Liver (tissue), 9 donors: Measurements from ENCODE around the gene AJM1. TPM values are rescaled to one million over a fixed set of nuclear protein-coding genes. Genes with fewer than 3 reads are reported as not detected.

Experiments
- DNase-seq: peaks from one replicate; pipeline ENCODE4 v3.0.0-alpha.2; 2017; ENCODE audit warnings: low spot score
- H3K27ac ChIP-seq, 2 donors: one replicate each; pipeline ENCODE4 v1.7.0; 2013; ENCODE audit warnings: inconsistent platforms in 2 of 2, low read length in 2 of 2, control low read depth in 1 of 2, low read depth in 1 of 2, mild to moderate bottlenecking in 1 of 2
- H3K27me3 ChIP-seq, 4 donors: one replicate each; pipeline versions ENCODE4 v1.6.1 to v1.7.0; 2013; ENCODE audit warnings: low read length in 3 of 4, inconsistent platforms in 1 of 4, mild to moderate bottlenecking in 1 of 4, moderate library complexity in 1 of 4; ENCODE audit not compliant: control insufficient read depth in 4 of 4, insufficient read depth in 4 of 4
- H3K36me3 ChIP-seq, 4 donors: one replicate each; pipeline versions ENCODE4 v1.6.1 to v1.7.0; 2013; ENCODE audit warnings: low read length in 3 of 4, mild to moderate bottlenecking in 3 of 4, low read depth in 1 of 4, moderate library complexity in 1 of 4; ENCODE audit not compliant: control insufficient read depth in 4 of 4, insufficient read depth in 3 of 4
- H3K4me1 ChIP-seq, 4 donors: one replicate each; pipeline versions ENCODE4 v1.6.1 to v1.7.0; 2013; ENCODE audit warnings: low read length in 3 of 4, mild to moderate bottlenecking in 3 of 4, moderate library complexity in 1 of 4; ENCODE audit not compliant: control insufficient read depth in 4 of 4, insufficient read depth in 4 of 4
- H3K4me3 ChIP-seq, 3 donors: one replicate each; pipeline versions ENCODE4 v1.6.1 to v1.7.0; 2013; ENCODE audit warnings: low read length in 3 of 3, control low read depth in 1 of 3, low read depth in 1 of 3, mild to moderate bottlenecking in 1 of 3
- H3K9ac ChIP-seq, 2 donors: one replicate each; pipeline ENCODE4 v1.7.0; 2013; ENCODE audit warnings: low read length in 2 of 2, mild to moderate bottlenecking in 2 of 2, moderate library complexity in 2 of 2, control low read depth in 1 of 2, low read depth in 1 of 2
- H3K9me3 ChIP-seq, 4 donors: one replicate each; pipeline versions ENCODE4 v1.6.1 to v1.7.0; 2013; ENCODE audit warnings: low read length in 3 of 4; ENCODE audit not compliant: control insufficient read depth in 4 of 4
- CTCF ChIP-seq: fragments of 150-350 bp; IDR thresholded peaks from 2 replicates; pipeline ENCODE4 v1.5.1; 2017; ENCODE audit warnings: improper control_type of control experiment, low read depth, low read length; ENCODE audit not compliant: missing input control
- EGR1 ChIP-seq, 2 donors: IDR thresholded peaks; 2 replicates each; pipeline ENCODE4 v1.6.1; 2016 to 2018; ENCODE audit warnings: antibody characterized with exemption in 2 of 2, low read depth in 2 of 2
- GABPA ChIP-seq, 2 donors: IDR thresholded peaks in 1 of 2; conservative IDR thresholded peaks in 1 of 2; 2 replicates each; pipeline ENCODE4 v1.6.1; 2016; ENCODE audit warnings: antibody characterized with exemption in 2 of 2, mild to moderate bottlenecking in 1 of 2, moderate library complexity in 1 of 2
- HNF4A ChIP-seq, 2 donors: conservative IDR thresholded peaks; 2 replicates each; pipeline ENCODE4 v1.6.1; 2016; ENCODE audit warnings: antibody characterized with exemption in 2 of 2, mild to moderate bottlenecking in 2 of 2
- HNF4G ChIP-seq: IDR thresholded peaks from 2 replicates; pipeline ENCODE4 v1.6.1; 2016; ENCODE audit warnings: antibody characterized with exemption
- JUND ChIP-seq, 2 donors: IDR thresholded peaks; 2 replicates each; pipeline ENCODE4 v1.6.1; 2016; ENCODE audit warnings: antibody characterized with exemption in 2 of 2
- MAX ChIP-seq: IDR thresholded peaks from 2 replicates; pipeline ENCODE4 v1.6.1; 2016; ENCODE audit warnings: antibody characterized with exemption
- NR2F2 ChIP-seq: IDR thresholded peaks from 2 replicates; pipeline ENCODE4 v1.6.1; 2016; ENCODE audit warnings: antibody characterized with exemption
- RAD21 ChIP-seq, 2 donors: IDR thresholded peaks; 2 replicates each; pipeline ENCODE4 v1.6.1; 2016; ENCODE audit warnings: antibody characterized with exemption in 2 of 2, mild to moderate bottlenecking in 2 of 2
- REST ChIP-seq: IDR thresholded peaks from 2 replicates; pipeline ENCODE4 v1.6.1; 2016; ENCODE audit warnings: antibody characterized with exemption, mild to moderate bottlenecking
- RXRA ChIP-seq, 2 donors: IDR thresholded peaks; 2 replicates each; pipeline ENCODE4 v1.6.1; 2017 to 2018; ENCODE audit warnings: antibody characterized with exemption in 2 of 2, mild to moderate bottlenecking in 1 of 2
- SP1 ChIP-seq: IDR thresholded peaks from 2 replicates; pipeline ENCODE4 v1.6.1; 2018; ENCODE audit warnings: antibody characterized with exemption, mild to moderate bottlenecking
- TAF1 ChIP-seq: conservative IDR thresholded peaks from 2 replicates; pipeline ENCODE4 v1.6.1; 2016; ENCODE audit warnings: antibody characterized with exemption, mild to moderate bottlenecking
- YY1 ChIP-seq: IDR thresholded peaks from 2 replicates; pipeline ENCODE4 v1.6.1; 2016; ENCODE audit warnings: antibody characterized with exemption, mild to moderate bottlenecking
- ZBTB33 ChIP-seq: IDR thresholded peaks from 2 replicates; pipeline ENCODE4 v1.6.1; 2016; ENCODE audit warnings: antibody characterized with exemption
- WGBS: extraction: QIAGEN DNeasy Blood & Tissue Kit; methylation state at CpG from one replicate; pipeline ENCODE4 v1.1.7; 2013; 5-methylcytosine and 5-hydroxymethylcytosine counted together
- polyA plus RNA-seq, 2 donors: library from polyadenylated mRNA; stranded (reverse) in 1 of 2; unstranded in 1 of 2; fragments of 200-250 nt in 1 of 2; fragments of >200 nt in 1 of 2; fragmentation: Nextera tagmentation in 1 of 2; extraction: Ambion mirVana in 1 of 2; gene quantifications; one replicate each; pipeline versions ENCODE4 v1.2.1 to v1.2.3, GENCODE V29; 2013 to 2015
- total RNA-seq, 2 donors: library from RNA; depleted of rRNA; stranded (reverse); fragments of >200 nt; gene quantifications; one replicate each; pipeline ENCODE4 v1.2.3, GENCODE V29; 2014
- donor health status: healthy.
- donor health status: healthy.
- donor health status: healthy.
- donor health status: healthy.
- donor health status: healthy.

Gene AJM1
- total and polyA plus RNA-seq, 4 donors, result 0.56 to 2.3 (median 0.82) TPM

GRCh38 chr9:136839229-136840139 is 2.8 kb upstream of the AJM1 start:
- Histone ChIP-seq H3K4me3 (no peak overlapping the region), H3K27ac (no peak overlapping the region), H3K27me3 (no peaks in the 10 kb centered on the region), H3K9me3 (no peaks in the 10 kb centered on the region), H3K36me3 (peaks cover 0 to 13% (median 9%) of the 10 kb centered on the region in 4 donors), H3K9ac (no peak overlapping the region), H3K4me1 (peaks cover 16 to 34% (median 31%) of the 10 kb centered on the region in 4 donors)
- TF ChIP-seq HNF4G (no peak), TAF1 (no peak), JUND (IDR thresholded peaks at IDR 0.05) (no peak), MAX (no peak), RAD21 (IDR thresholded peaks at IDR 0.05) (no peak), SP1 (no peak), EGR1 (IDR thresholded peaks at IDR 0.05; ENCODE audit: low read depth in 2 of 2) (no peak), CTCF (no peak), GABPA (IDR thresholded peaks at IDR 0.05 in 1 of 2, conservative IDR thresholded peaks at IDR 0.05 in 1 of 2) (no peak), NR2F2 (no peak), RXRA (IDR thresholded peaks at IDR 0.05) (no peak), HNF4A (conservative IDR thresholded peaks at IDR 0.05) (no peak), YY1 (no peak), ZBTB33 (no peak)
- 92% methylated on average over 36 of the region's 36 CpGs for WGBS
- no peak for DNase-seq

GRCh38 chr9:136840140-136840876 is 2.0 kb upstream of the AJM1 start:
- no peak for DNase-seq
- Histone ChIP-seq H3K27me3 (no peaks in the 10 kb centered on the region), H3K9me3 (no peaks in the 10 kb centered on the region), H3K9ac (no peak overlapping the region), H3K36me3 (peaks cover 0 to 11% (median 9%) of the 10 kb centered on the region in 4 donors), H3K4me3 (no peak overlapping the region), H3K27ac (no peak overlapping the region), H3K4me1 (peaks cover 16 to 36% (median 32%) of the 10 kb centered on the region in 4 donors)
- TF ChIP-seq RAD21 (IDR thresholded peaks at IDR 0.05) (no peak), REST (no peak), GABPA (IDR thresholded peaks at IDR 0.05 in 1 of 2, conservative IDR thresholded peaks at IDR 0.05 in 1 of 2) (no peak), RXRA (IDR thresholded peaks at IDR 0.05) (no peak), YY1 (no peak), TAF1 (no peak), HNF4G (no peak)
- WGBS, result 82% methylated on average over 32 of the region's 32 CpGs
